ENCODE data around the gene LTO1.

- TF ChIP-seq CTCF (IDR thresholded peaks at IDR 0.05) = no peak
- no peak for TF ChIP-seq POLR2A (IDR thresholded peaks at IDR 0.05)
Measured at GRCh38 chr11:69662806-69663205, 12.3 kb downstream of the LTO1 start.

Data from uterus (tissue), 2 donors.